ENCODE results near the gene TLR6.

DNA sequence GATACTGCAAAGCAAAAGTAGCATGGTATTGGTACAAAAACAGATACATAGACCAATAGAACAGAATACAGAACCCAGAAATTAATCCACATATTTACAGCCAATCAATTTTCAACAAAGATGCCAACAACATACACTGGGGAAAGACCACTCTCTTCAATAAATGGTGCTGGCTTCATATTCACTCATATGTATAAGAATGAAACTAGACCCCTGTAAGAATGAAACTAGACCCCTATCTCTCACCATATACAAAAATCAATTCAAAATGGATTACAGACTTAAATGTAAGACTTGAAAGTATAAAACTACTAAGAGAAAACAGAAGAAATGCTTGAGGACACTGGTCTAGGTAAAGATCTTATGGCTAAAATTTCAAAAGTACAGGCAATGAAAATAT is 19.3 kb downstream of the TLR6 start:
- no peak for TF ChIP-seq POLR2A (IDR thresholded peaks at IDR 0.05)
- TF ChIP-seq, protein P1, sequence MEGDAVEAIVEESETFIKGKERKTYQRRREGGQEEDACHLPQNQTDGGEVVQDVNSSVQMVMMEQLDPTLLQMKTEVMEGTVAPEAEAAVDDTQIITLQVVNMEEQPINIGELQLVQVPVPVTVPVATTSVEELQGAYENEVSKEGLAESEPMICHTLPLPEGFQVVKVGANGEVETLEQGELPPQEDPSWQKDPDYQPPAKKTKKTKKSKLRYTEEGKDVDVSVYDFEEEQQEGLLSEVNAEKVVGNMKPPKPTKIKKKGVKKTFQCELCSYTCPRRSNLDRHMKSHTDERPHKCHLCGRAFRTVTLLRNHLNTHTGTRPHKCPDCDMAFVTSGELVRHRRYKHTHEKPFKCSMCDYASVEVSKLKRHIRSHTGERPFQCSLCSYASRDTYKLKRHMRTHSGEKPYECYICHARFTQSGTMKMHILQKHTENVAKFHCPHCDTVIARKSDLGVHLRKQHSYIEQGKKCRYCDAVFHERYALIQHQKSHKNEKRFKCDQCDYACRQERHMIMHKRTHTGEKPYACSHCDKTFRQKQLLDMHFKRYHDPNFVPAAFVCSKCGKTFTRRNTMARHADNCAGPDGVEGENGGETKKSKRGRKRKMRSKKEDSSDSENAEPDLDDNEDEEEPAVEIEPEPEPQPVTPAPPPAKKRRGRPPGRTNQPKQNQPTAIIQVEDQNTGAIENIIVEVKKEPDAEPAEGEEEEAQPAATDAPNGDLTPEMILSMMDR (IDR thresholded peaks at IDR 0.05) = no peak

Data from testis (tissue), 2 donors.